A549 treated with dexamethasone at 1 μM for 4 hours (cell line): ENCODE results near the gene WNT2B. TPM values are rescaled to one million over a fixed set of nuclear protein-coding genes. Genes with fewer than 3 reads are reported as not detected.

Experiments used
- total RNA-seq: library from RNA; stranded (reverse); fragments of 200-300 nt; extraction: Qiagen RNA extraction; gene quantifications from 5 replicates; pipeline ENCODE4 v1.2.3, GENCODE V29; 2022

The WNT2B gene
- total RNA-seq, result 0.19 to 0.33 TPM (median 0.21 TPM) in 5 replicates

DNA sequence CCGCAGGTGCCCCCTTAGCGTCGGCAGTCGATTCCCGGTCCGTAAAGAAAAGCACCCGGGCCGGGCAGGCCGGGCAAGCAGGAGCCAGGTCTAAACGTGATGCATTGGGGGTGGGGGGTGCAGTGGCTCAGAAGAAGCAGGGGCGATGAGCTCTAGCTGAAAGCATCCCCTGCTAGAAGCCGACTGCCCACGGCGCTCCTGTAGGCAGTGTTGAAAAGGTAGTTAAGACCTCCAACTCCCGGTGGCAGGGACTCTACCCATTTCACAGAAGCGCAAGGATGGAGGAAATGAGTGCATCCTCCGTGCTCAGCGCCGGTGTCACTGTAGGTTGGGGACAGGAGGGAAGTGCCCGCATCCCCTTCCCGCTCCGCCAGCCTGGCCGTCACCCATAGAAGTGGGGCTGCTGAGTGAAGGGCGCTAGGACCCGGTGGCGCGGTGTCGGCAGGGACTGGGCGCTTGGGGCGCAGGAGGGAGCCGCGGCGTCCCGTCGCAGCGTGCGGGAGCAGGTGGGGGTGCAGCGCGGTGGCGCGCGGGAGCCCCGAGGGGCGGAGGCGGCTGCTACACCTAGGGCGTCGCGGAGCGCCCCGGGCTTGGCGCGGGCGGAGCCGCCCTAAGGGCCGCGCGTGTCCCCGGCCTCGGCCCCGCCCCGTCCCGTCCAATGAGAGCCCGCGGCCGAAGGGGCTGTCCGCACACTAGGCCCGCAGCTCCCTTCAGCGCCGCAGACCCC, at the start of gene WNT2B:
Gene WNT2B (plus strand): TSS at position 688 of the 727 bp plus-strand sequence. CDS start 298 bp downstream, outside the sequence.

Other genes with a start within 250 kb of the WNT2B start
- gene CTTNBP2NL, start 112.8 kb upstream of the WNT2B start, total RNA-seq, result 6.2 to 8.6 TPM (median 7.5 TPM) in 5 replicates
- gene ST7L, start 110.2 kb downstream of the WNT2B start, total RNA-seq, result 8.3 to 14.7 TPM (median 12.0 TPM) in 5 replicates
- gene CAPZA1, start 110.9 kb downstream of the WNT2B start, total RNA-seq, result 63.7 to 74.5 TPM (median 66.5 TPM) in 5 replicates
- 21.6 to 33.0 TPM (median 32.1 TPM) in 5 replicates for gene MOV10, start 165.7 kb downstream of the WNT2B start, total RNA-seq
- gene RHOC, start 198.2 kb downstream of the WNT2B start, total RNA-seq, result 345 to 434 TPM (median 356 TPM) in 5 replicates
- gene PPM1J, start 206.4 kb downstream of the WNT2B start, total RNA-seq, result 0.64 to 1.2 TPM (median 0.81 TPM) in 5 replicates